Measurements from ENCODE around the gene ATP6AP1. TPM values are rescaled to one million over a fixed set of nuclear protein-coding genes. Genes with fewer than 3 reads are reported as not detected.

The ATP6AP1 gene
- total RNA-seq, 1 experiment from 2014 or later, result 48.8 TPM

- no peak for DNase-seq
- no peak overlapping the region for H3K4me3 ChIP-seq (ENCODE audit: insufficient read depth, low read depth, low read length)
- H3K27me3 ChIP-seq (ENCODE audit: control insufficient read depth, insufficient read depth, low read length), result no peaks in the 10 kb centered on the region
- H3K36me3 ChIP-seq (replicated peaks; ENCODE audit: control insufficient read depth, insufficient read depth, low read length), result no peaks in the 10 kb centered on the region; the same call in 1 of the 2 replicates
These were observed 43.6 kb downstream of the ATP6AP1 start for GRCh38 chrX:154471839-154472684.

DNA sequence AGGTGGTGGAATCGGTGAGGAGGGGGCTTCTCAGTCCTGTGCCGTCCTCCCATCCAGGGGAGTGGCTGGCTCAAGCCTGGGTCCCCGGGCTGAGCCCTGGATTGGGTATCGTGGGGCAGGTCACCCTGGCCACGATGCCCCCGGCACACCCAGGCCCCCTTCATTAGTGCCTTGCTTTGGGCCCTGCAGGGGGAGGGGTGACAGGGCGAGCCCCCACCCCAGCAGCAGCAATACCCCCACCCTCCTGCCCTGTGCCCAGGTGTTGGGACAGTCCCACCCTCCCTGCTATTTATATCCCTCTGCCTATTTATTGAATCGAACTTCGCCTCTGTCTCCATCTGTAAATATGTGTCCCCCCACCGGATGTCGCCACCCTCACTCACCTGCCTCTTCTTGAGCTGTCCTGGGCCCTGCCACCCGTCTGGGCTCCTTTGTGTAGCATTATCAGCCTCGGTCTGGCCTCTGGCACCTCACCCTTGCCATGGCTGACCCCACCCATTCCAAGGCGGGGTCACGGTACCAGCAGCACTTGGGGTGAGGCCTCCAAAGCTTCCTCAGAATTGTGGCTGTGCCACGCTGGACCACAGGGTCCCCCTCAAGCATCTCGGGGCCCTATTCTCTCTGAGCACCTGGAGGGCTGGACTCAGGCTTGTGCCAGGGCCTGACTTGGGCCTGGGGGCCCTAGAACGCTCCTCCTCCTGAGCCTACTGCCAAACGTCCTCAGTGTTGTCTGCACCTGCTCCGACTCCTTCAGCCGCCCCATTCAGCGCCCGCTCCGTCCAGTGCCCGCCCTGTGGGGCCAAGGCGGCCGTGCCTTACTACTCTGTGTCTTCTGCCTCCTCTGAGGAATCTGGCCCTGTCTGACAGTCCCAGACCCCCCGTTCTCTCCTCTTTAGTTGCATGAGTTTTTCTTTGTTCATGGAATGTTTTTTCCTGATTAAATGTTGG, 44.5 kb downstream of the ATP6AP1 start:
- Histone ChIP-seq H3K4me3 (ENCODE audit: insufficient read depth, low read depth, low read length) (no peak overlapping the region), H3K27me3 (ENCODE audit: control insufficient read depth, insufficient read depth, low read length) (no peaks in the 10 kb centered on the region), H3K36me3 (replicated peaks; ENCODE audit: control insufficient read depth, insufficient read depth, low read length) (no peaks in the 10 kb centered on the region; the same call in 1 of the 2 replicates)
- DNase-seq, result peak; percentile 66

- DNase-seq, result no peak
- H3K4me3 ChIP-seq (ENCODE audit: insufficient read depth, low read depth, low read length), result no peak overlapping the region
- no peaks in the 10 kb centered on the region; the same call in 1 of the 2 replicates for H3K36me3 ChIP-seq (replicated peaks; ENCODE audit: control insufficient read depth, insufficient read depth, low read length)
- no peaks in the 10 kb centered on the region for H3K27me3 ChIP-seq (ENCODE audit: control insufficient read depth, insufficient read depth, low read length)
These were observed 45.2 kb downstream of the ATP6AP1 start for GRCh38 chrX:154473683-154474082.

GRCh38 chrX:154476821-154477220, 48.3 kb downstream of the ATP6AP1 start:
- Histone ChIP-seq H3K36me3 (replicated peaks; ENCODE audit: control insufficient read depth, insufficient read depth, low read length) (no peaks in the 10 kb centered on the region), H3K4me3 (ENCODE audit: insufficient read depth, low read depth, low read length) (no peak overlapping the region), H3K27me3 (ENCODE audit: control insufficient read depth, insufficient read depth, low read length) (no peaks in the 10 kb centered on the region)
- no peak for DNase-seq

- Histone ChIP-seq H3K27me3 (ENCODE audit: control insufficient read depth, insufficient read depth, low read length) (no peaks in the 10 kb centered on the region), H3K36me3 (replicated peaks; ENCODE audit: control insufficient read depth, insufficient read depth, low read length) (no peaks in the 10 kb centered on the region), H3K4me3 (ENCODE audit: insufficient read depth, low read depth, low read length) (peak overlapping the region; percentile 53)
- DNase-seq, result peak; percentile 58
These were observed 49.5 kb downstream of the ATP6AP1 start for GRCh38 chrX:154477891-154478477.

DNA sequence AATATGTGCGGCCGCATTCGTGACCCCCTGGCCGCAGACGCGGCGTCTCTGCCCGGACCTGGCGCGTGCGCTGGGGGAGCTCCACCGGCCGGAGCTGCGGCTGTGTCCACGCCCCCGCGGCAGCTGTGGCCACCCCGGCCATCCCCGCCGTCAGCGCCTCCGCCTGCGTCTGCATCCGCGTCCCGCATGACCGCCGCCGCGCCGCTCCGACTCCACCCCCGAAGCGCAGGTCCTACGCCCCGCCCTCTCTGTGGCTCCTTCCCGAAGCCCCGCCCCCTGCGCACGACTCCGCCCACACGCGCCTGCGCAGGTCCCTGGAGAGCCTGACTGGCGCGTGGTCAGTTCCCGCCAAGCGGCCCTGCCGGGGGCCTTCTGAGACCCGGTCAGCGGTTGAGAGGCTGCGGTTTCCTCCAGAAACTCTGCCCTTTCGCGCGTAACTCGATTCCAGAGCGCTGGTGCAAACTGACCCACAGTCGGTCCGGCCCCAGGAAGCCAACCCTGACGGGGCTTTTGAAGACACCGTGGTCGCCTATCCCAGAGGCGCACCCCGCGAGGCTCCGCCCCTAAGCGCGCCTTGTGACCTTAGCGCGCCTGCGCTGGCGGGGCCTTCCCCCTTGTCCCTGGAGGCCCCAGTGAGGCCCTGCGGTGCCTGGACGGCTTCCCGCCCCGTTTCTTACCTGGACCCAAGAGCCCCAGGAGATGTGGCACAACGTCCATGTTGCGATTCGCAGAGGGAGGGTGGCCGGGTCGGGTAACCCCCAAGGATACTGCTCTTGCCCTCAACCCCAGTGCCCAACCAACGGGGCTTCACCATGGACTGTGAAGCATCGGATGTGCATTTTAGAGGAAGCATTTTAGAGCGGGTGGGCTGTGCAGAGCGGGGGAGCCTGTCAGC, 50.5 kb downstream of the ATP6AP1 start, which contains the start of gene LAGE3:
Gene LAGE3 (minus strand): TSS at position 554 of the 895 bp plus-strand sequence. CDS start 366 bp downstream, at position 188.
- no peaks in the 10 kb centered on the region for H3K27me3 ChIP-seq (ENCODE audit: control insufficient read depth, insufficient read depth, low read length)
- H3K4me3 ChIP-seq (ENCODE audit: insufficient read depth, low read depth, low read length), result peak within 1 kb of the TSS; percentile 53
- H3K36me3 ChIP-seq (replicated peaks; ENCODE audit: control insufficient read depth, insufficient read depth, low read length), result no peaks in the 10 kb centered on the region
- peak; percentile 97 for DNase-seq

DNA sequence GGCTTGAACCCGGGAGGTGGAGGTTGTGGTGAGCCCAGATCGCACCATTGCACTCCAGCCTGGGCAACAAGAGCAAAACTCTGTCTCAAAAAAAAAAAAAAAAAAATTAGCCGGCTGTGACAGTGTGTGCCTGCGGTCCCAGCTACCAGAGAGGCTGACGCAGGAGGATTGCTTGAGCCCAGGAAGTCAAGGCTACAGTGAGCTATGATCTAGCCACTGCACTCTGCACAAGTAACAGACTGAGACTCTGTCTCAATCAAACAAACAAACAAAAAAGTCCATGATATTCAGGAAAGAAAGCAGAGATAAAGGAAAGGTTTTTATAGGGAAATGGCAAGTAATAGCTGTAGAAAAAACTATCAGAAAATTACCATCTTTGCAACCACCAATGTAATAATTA, 52.7 kb downstream of the ATP6AP1 start:
- Histone ChIP-seq H3K4me3 (ENCODE audit: insufficient read depth, low read depth, low read length) (no peak overlapping the region), H3K27me3 (ENCODE audit: control insufficient read depth, insufficient read depth, low read length) (no peaks in the 10 kb centered on the region), H3K36me3 (replicated peaks; ENCODE audit: control insufficient read depth, insufficient read depth, low read length) (peaks cover 2% of the 10 kb centered on the region; the same call in 1 of the 2 replicates)
- DNase-seq, result no peak

GRCh38 chrX:154481911-154482601, 53.6 kb downstream of the ATP6AP1 start:
- DNase-seq, result no peak
- no peak overlapping the region for H3K4me3 ChIP-seq (ENCODE audit: insufficient read depth, low read depth, low read length)
- no peaks in the 10 kb centered on the region for H3K27me3 ChIP-seq (ENCODE audit: control insufficient read depth, insufficient read depth, low read length)
- H3K36me3 ChIP-seq (replicated peaks; ENCODE audit: control insufficient read depth, insufficient read depth, low read length), result peaks cover 2% of the 10 kb centered on the region; the same call in 1 of the 2 replicates

- peaks cover 2% of the 10 kb centered on the region; the same call in 1 of the 2 replicates for H3K36me3 ChIP-seq (replicated peaks; ENCODE audit: control insufficient read depth, insufficient read depth, low read length)
- no peak overlapping the region for H3K4me3 ChIP-seq (ENCODE audit: insufficient read depth, low read depth, low read length)
- DNase-seq, result no peak
- no peaks in the 10 kb centered on the region for H3K27me3 ChIP-seq (ENCODE audit: control insufficient read depth, insufficient read depth, low read length)
These were observed 54.3 kb downstream of the ATP6AP1 start for GRCh38 chrX:154482786-154483185.

DNA sequence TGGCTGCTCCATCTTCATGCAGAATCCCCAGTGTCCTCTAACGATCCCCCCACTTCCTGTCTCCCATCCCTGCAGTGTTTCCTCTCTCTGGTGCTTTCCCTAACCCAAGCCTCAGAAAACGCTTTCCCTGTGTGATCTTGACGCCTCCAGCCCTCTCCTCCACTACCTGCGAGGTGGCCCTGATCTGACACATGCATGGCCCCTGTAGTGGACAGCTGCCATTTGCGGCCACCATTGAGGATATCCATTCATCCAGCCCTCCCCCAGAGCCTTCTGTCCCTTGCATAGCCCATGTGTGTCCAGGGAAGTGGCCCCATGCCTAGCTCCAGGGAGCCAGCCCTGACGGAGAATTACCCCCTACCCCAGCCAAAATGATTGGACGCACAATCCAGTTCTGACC, 54.8 kb downstream of the ATP6AP1 start:
- peaks cover 2% of the 10 kb centered on the region; the same call in 1 of the 2 replicates for H3K36me3 ChIP-seq (replicated peaks; ENCODE audit: control insufficient read depth, insufficient read depth, low read length)
- H3K4me3 ChIP-seq (ENCODE audit: insufficient read depth, low read depth, low read length), result no peak overlapping the region
- no peaks in the 10 kb centered on the region for H3K27me3 ChIP-seq (ENCODE audit: control insufficient read depth, insufficient read depth, low read length)
- no peak for DNase-seq

DNA sequence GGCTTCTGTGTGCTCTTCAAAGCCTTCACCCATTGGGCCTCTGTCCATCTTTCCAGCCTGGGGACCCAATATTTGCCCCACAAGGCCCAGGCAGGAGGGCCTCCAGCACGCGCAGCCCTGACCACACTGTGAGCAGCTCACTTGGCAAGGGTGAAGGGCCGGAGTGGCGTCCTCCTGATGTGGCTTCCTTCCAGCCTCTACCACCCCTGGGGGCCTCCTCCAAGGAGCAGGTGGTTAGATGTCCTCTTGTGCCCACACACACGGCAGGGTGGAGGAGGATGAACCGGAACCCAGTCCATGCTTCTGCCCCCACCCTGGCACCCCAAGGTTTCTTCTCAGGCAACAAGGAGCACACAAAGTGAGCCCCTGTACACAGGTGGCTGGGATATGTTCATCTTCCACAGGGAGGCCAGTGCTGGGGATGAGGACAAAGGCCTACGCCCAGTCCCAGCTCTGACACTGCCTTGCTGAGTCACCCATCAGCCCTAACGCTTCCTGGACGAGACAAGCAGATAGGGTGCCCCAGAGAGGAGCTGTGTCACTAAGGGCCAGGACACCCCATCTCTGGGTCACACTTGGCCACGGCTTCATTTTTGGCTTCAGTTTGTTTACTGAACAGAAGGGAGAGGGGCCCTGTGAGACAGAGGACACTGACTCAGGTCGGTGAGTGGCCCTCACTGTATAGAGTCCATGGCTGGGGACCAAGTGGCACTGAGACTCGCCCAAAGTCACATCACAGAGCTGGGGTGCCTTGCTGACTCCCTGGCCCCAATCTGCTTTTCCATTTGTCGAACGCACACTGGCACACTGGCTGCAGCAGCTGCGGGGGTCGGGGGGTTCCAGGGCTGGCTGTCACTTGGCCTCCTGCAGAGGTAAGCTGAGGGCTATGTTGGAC, 56.0 kb downstream of the ATP6AP1 start:
- DNase-seq, result no peak
- Histone ChIP-seq H3K36me3 (replicated peaks; ENCODE audit: control insufficient read depth, insufficient read depth, low read length) (peaks cover 2% of the 10 kb centered on the region; the same call in 1 of the 2 replicates), H3K4me3 (ENCODE audit: insufficient read depth, low read depth, low read length) (no peak overlapping the region), H3K27me3 (ENCODE audit: control insufficient read depth, insufficient read depth, low read length) (no peaks in the 10 kb centered on the region)
